Measurements from ENCODE around the gene KIF2C.

The KIF2C gene

DNA sequence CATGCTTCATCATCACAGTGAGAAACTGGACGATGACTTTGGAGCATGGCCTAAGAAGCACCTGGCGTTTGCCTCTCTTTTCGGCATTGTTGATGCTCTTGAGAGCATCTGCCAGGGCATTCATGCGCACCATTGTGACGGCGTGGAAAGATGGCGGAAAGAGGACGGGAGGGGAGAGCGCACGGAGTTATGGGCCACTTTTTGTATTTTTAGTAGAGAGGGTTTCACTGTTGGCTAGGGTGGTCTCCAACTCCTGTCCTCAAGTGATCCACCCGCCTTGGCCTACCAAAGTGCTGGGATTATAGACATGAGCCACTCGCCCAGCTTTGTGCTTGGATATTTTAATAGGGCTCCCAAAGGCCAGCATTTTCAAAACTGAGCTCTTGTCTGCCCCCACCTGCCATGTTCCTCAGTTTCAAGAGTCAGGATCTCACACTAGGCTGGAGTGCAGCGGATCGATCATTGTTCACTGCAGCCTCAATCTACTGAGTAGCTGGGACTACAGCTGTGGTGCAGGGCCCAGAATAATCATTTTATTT, 41.0 kb downstream of the KIF2C start:
- no peak overlapping the region for H3K4me3 ChIP-seq (ENCODE audit: low read length)
- TF ChIP-seq, protein P1, sequence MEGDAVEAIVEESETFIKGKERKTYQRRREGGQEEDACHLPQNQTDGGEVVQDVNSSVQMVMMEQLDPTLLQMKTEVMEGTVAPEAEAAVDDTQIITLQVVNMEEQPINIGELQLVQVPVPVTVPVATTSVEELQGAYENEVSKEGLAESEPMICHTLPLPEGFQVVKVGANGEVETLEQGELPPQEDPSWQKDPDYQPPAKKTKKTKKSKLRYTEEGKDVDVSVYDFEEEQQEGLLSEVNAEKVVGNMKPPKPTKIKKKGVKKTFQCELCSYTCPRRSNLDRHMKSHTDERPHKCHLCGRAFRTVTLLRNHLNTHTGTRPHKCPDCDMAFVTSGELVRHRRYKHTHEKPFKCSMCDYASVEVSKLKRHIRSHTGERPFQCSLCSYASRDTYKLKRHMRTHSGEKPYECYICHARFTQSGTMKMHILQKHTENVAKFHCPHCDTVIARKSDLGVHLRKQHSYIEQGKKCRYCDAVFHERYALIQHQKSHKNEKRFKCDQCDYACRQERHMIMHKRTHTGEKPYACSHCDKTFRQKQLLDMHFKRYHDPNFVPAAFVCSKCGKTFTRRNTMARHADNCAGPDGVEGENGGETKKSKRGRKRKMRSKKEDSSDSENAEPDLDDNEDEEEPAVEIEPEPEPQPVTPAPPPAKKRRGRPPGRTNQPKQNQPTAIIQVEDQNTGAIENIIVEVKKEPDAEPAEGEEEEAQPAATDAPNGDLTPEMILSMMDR (conservative IDR thresholded peaks at IDR 0.05; ENCODE audit: low read depth, low read length), result no peak
- no peak for DNase-seq (ENCODE audit: low read depth)

DNA sequence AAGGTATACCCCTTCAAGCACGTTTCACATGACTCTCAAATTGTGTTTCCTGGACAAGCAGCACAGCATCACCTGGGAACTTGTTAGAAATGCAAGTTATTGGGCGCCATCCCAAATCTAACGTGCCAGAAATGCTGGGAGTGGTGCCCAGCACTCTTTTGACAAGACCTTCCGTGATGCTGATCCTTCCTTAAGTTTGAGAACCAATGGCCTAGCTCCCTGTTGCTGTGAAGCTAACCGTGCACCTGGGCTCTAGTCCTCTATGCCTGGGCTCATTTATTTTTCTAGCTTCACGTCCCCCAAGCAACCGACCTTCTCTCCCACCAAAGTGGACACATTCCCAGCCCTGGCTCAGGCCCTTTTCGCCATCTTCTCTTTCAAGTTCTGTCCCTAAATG, 44.1 kb downstream of the KIF2C start:
- no peak for DNase-seq (ENCODE audit: low read depth)
- peak overlapping the region; percentile 33 for H3K4me3 ChIP-seq (ENCODE audit: low read length)
- TF ChIP-seq, protein P1 (conservative IDR thresholded peaks at IDR 0.05; ENCODE audit: low read depth, low read length), result no peak

DNA sequence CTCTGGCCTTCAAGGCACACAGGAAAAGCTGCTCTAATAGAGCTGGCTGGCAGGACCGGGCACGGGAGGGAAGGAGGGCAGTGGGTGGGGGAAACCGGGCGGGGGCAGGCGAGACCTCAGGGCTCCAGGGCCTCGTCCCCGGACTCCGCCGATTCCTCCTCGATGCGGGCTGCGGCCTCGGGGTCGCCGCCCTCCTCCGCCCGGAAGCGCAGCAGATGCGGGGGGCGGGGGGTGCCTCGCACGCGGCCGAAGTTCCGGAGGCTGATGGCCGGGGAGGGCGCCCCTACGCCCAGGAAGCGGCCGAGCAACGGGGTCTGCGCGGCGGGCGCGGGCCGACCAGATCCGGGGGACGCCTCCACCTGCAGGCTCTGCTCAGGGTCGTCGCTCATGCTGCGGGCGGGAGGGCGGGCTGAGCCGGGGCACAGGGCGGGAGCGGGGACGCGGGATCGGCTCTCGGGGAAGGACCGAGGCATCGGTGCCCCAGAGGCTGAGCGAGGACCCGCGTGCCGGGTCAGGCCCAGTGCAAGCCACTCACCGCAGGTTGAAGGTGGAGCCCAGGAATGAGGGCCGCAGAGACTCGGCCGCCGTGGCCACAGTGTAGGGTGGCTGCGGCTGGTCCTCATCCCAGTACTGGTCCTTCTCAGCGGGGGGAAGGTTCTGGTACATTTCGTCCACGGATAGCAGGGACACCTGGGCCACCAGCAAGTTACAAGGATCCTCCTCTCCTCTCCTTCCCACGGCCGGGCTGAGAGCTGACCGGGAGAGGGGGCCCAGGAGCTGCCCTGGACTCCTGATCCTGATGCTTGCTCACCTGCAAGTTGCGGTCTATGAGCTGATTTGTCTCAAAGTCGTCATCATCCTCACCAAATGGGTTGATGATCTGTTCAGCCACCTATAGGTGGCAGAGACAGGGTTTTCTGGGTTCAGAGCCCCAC, 44.7 kb downstream of the KIF2C start:
- no peak for DNase-seq (ENCODE audit: low read depth)
- peak overlapping the region; percentile 33 for H3K4me3 ChIP-seq (ENCODE audit: low read length)

DNA sequence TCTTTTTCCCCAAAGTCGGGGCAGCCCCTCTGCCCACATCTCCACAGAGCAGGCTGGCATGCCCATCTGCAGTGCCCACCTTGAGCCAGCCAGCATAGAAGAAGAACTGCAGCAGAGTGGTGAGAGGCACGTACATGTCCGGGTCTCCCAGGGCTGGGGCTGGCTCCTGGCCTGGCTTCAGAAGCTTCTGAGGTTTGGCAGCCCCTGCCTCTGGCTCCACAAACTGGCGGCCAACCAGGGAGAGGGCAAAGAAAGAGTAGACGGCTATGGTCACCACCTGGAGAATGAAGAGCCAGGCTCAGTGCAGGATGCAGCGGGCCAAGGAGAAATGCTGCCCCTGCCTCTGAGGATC, 45.4 kb downstream of the KIF2C start:
- no peak for DNase-seq (ENCODE audit: low read depth)
- no peak overlapping the region for H3K4me3 ChIP-seq (ENCODE audit: low read length)
- TF ChIP-seq, protein P1 (conservative IDR thresholded peaks at IDR 0.05; ENCODE audit: low read depth, low read length), result no peak

More for the DNA sequence above, 44.7 kb downstream of the KIF2C start:
- TF ChIP-seq, protein P1 (conservative IDR thresholded peaks at IDR 0.05; ENCODE audit: low read depth, low read length), result peak; percentile 37

- no peak for DNase-seq (ENCODE audit: low read depth)
- TF ChIP-seq, protein P1 (conservative IDR thresholded peaks at IDR 0.05; ENCODE audit: low read depth, low read length), result no peak
- H3K4me3 ChIP-seq (ENCODE audit: low read length), result peak overlapping the region; percentile 44
Observed at GRCh38 chr1:44785501-44786137, 46.0 kb downstream of the KIF2C start.

DNA sequence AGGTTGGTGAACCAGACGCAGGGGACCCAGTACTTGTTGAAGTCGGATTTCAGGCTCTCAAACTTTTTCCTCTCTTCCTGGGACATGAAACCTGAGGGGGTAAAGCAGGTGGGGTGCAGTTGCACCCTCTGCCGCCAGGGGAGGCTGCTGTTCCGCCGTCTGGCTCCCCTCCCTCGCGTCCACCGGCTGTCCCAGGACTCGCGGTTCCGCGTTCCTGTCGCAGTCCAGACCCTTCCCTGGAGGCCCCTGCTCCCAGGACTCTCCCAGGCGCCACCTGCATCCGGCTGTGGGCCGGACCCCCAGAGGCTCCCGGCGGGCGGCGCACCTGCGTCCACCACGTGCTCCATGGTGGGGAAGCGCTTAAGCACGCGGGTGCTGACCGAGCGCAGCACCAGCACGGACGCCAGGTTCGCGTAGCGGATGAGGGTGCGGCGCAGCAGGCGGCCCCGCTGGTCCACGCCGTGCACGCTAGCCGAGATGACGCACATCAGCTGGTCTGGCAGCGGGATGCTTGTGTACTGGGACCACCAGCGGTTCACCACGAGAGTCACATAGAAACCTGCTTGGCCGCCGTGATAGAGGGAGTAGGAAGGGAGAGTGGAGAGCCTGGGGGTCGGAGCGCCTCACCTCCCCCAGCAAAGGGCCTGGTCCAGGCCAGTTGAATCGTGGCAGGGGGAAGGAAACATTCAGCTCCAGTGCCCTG, 46.7 kb downstream of the KIF2C start:
- TF ChIP-seq, protein P1 (conservative IDR thresholded peaks at IDR 0.05; ENCODE audit: low read depth, low read length), result peak; percentile 100
- no peak for DNase-seq (ENCODE audit: low read depth)
- peak overlapping the region; percentile 44 for H3K4me3 ChIP-seq (ENCODE audit: low read length)

Data from retinal pigment epithelial cell (primary cell).